GM23338 (cell line): ENCODE results near the gene BCKDHA. TPM values are rescaled to one million over a fixed set of nuclear protein-coding genes. Genes with fewer than 3 reads are reported as not detected.

Source experiments
- ATAC-seq: fragments of 200-7000 bp; cut with Tn5 transposase; 3 replicates; pipeline ENCODE4 v1.9.1; 2020
- DNase-seq: peaks from one replicate; pipeline ENCODE4 v3.0.0-alpha.2; 2015; ENCODE audit warnings: low spot score
- H2AFZ ChIP-seq: fragments of 200-600 bp; sonication (generic); 2 replicates; pipeline ENCODE4 v1.8.0; 2016; ENCODE audit warnings: antibody characterized with exemption, mild to moderate bottlenecking, moderate library complexity
- H3F3A ChIP-seq: fragments of 200-600 bp; sonication (generic); replicated peaks from 2 replicates; pipeline ENCODE4 v1.8.0; 2017; ENCODE audit warnings: antibody characterized with exemption, mixed run types, low read depth
- H3K27ac ChIP-seq: fragments of 200-600 bp; sonication (generic); 2 replicates; pipeline ENCODE4 v1.6.1; 2016; ENCODE audit warnings: low read depth
- H3K27me3 ChIP-seq: fragments of 200-600 bp; sonication (generic); 2 replicates; pipeline ENCODE4 v1.8.0; 2016; ENCODE audit warnings: mild to moderate bottlenecking, mixed run types, moderate library complexity; ENCODE audit not compliant: insufficient read depth
- H3K36me3 ChIP-seq: fragments of 200-600 bp; sonication (generic); 2 replicates; pipeline ENCODE4 v1.8.0; 2016; ENCODE audit warnings: mild to moderate bottlenecking; ENCODE audit not compliant: insufficient read depth
- H3K4me1 ChIP-seq: fragments of 200-600 bp; sonication (generic); 2 replicates; pipeline ENCODE4 v1.8.0; 2016; ENCODE audit warnings: mild to moderate bottlenecking, moderate library complexity; ENCODE audit not compliant: insufficient read depth
- H3K4me2 ChIP-seq: fragments of 200-600 bp; sonication (generic); 2 replicates; pipeline ENCODE4 v1.7.1; 2017; ENCODE audit warnings: mixed run types
- H3K4me3 ChIP-seq: fragments of 200-600 bp; sonication (generic); 2 replicates; pipeline ENCODE4 v1.6.1; 2016; ENCODE audit warnings: mixed run types
- H3K79me2 ChIP-seq: fragments of 200-600 bp; sonication (generic); replicated peaks from 2 replicates; pipeline ENCODE4 v1.8.0; 2017; ENCODE audit warnings: mild to moderate bottlenecking; ENCODE audit not compliant: insufficient read depth
- H3K9me2 ChIP-seq: fragments of 200-600 bp; sonication (generic); 2 replicates; pipeline ENCODE4 v1.8.0; 2017; ENCODE audit not compliant: insufficient read depth
- H4K20me1 ChIP-seq: fragments of 200-600 bp; sonication (generic); replicated peaks from 2 replicates; pipeline ENCODE4 v1.8.0; 2017; ENCODE audit warnings: mild to moderate bottlenecking; ENCODE audit not compliant: insufficient read depth
- H3K27ac Mint-ChIP-seq: 2 replicates; pipeline ENCODE4 v1.8.0; 2020; ENCODE audit warnings: inconsistent platforms, mild to moderate bottlenecking, moderate library complexity, mixed read lengths
- H3K27me3 Mint-ChIP-seq: 3 replicates; pipeline ENCODE4 v1.8.0; 2022; ENCODE audit warnings: low read depth, mild to moderate bottlenecking, moderate library complexity, mixed read lengths, inconsistent platforms; ENCODE audit not compliant: insufficient read depth, poor library complexity
- H3K36me3 Mint-ChIP-seq: 3 replicates; pipeline ENCODE4 v1.8.0; 2021; ENCODE audit warnings: low read depth, mild to moderate bottlenecking, inconsistent platforms, moderate library complexity, mixed read lengths
- H3K4me1 Mint-ChIP-seq: 3 replicates; pipeline ENCODE4 v1.8.0; 2020; ENCODE audit warnings: mild to moderate bottlenecking, inconsistent platforms, mixed read lengths
- H3K4me3 Mint-ChIP-seq: 3 replicates; pipeline ENCODE4 v1.8.0; 2021; ENCODE audit warnings: moderate library complexity, mild to moderate bottlenecking, inconsistent platforms, mixed read lengths
- H3K9me3 Mint-ChIP-seq: 3 replicates; pipeline ENCODE4 v1.8.0; 2020; ENCODE audit warnings: moderate library complexity, mild to moderate bottlenecking, inconsistent platforms, mixed read lengths
- CREB1 ChIP-seq: fragments of 250-450 bp; sonication (Bioruptor Pico); IDR thresholded peaks from 2 replicates; pipeline ENCODE4 v1.5.0; 2020; ENCODE audit warnings: low read depth, mild to moderate bottlenecking, moderate library complexity
- EZH2 ChIP-seq: fragments of 200-600 bp; sonication (generic); IDR thresholded peaks from one replicate; pipeline ENCODE4 v1.8.0; 2017; ENCODE audit warnings: antibody characterized with exemption, mild to moderate bottlenecking, low read depth; ENCODE audit not compliant: unreplicated experiment
- EZH2phosphoT487 ChIP-seq: fragments of 200-600 bp; sonication (generic); IDR thresholded peaks from one replicate; pipeline ENCODE4 v1.8.1; 2018; ENCODE audit warnings: antibody characterized with exemption; ENCODE audit not compliant: unreplicated experiment
- POLR2AphosphoS5 ChIP-seq: IDR thresholded peaks from 2 replicates; pipeline ENCODE4 v1.6.1; 2016; ENCODE audit warnings: antibody characterized with exemption, low read depth
- STAT1 ChIP-seq: IDR thresholded peaks from one replicate; pipeline ENCODE4 v1.6.1; 2016; ENCODE audit warnings: antibody characterized with exemption; ENCODE audit not compliant: unreplicated experiment
- ZNF114 ChIP-seq: fragments of 250-450 bp; sonication (Bioruptor Pico); IDR thresholded peaks from 2 replicates; pipeline ENCODE4 v1.5.0; 2020; ENCODE audit warnings: mild to moderate bottlenecking, moderate library complexity
- ZNF331 ChIP-seq: fragments of 250-450 bp; sonication (Bioruptor Pico); IDR thresholded peaks from 2 replicates; pipeline ENCODE4 v1.5.0; 2020; ENCODE audit warnings: low read depth, mild to moderate bottlenecking, moderate library complexity
- polyA plus RNA-seq: library from polyadenylated mRNA; unstranded; fragments of >200 nt; fragmentation: Nextera tagmentation; extraction: Ambion mirVana; gene quantifications from 2 replicates; pipeline ENCODE4 v1.2.1, GENCODE V29; 2016
- total RNA-seq: library from RNA; depleted of rRNA; stranded (reverse); fragments of >200 nt; shearing (Covaris generic); gene quantifications from 2 replicates; pipeline ENCODE4 v1.2.3, GENCODE V29; 2014
- TF ChIP-seq, protein P1 (sequence below): fragments of 250-450 bp; sonication (Bioruptor Pico); IDR thresholded peaks from 2 replicates; pipeline ENCODE4 v1.5.0; 2020; ENCODE audit warnings: mild to moderate bottlenecking, moderate library complexity
- TF ChIP-seq, protein P2 (sequence below): IDR thresholded peaks from 2 replicates; pipeline ENCODE4 v1.6.1; 2016; ENCODE audit warnings: antibody characterized with exemption

The BCKDHA gene
- total and polyA plus RNA-seq, 2 experiments from 2014 or later, result 15.0 to 42.4 TPM

DNA sequence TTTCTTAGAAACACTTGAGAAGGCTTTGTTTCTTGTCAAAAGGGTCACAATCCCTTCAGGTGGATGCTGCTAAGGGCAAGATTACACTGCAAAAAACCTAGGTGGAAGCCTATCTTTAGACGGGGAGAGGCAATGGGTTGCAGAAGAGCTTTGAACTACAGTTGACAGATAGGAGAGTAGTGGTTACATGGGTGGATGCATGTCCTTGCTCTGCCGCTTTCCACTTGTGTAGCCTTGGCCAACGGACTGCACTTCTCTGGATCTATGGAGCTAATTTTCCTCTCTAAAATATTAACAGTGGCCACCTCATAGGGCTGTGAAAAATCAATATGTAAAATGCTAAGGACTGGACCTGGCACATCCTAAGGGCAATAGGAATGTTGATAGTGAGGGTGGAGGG, 980 bp downstream of the BCKDHA start:
- Histone ChIP-seq H4K20me1 (peaks cover 3% of the 10 kb centered on the region), H3K4me3 (peak overlapping the region; percentile 80), H3F3A (no peaks in the 10 kb centered on the region), H3K79me2 (peaks cover 35% of the 10 kb centered on the region), H3K27me3 (no peaks in the 10 kb centered on the region), H2AFZ (no peak overlapping the region), H3K4me2 (peak overlapping the region; percentile 83), H3K4me1 (peaks cover 12% of the 10 kb centered on the region; the same call in 1 of the 2 replicates), H3K9me2 (no peaks in the 10 kb centered on the region), H3K27ac (no peak overlapping the region), H3K36me3 (no peaks in the 10 kb centered on the region)
- H3K27ac Mint-ChIP-seq, result 0 out of 2 replicates have a peak overlapping the region, but pooled peaks have one; percentile 100
- peaks cover 9% of the 10 kb centered on the region for H3K36me3 Mint-ChIP-seq
- peak overlapping the region; percentile 98 for H3K4me3 Mint-ChIP-seq
- DNase-seq, result no peak
- H3K4me1 Mint-ChIP-seq, result peaks cover 19% of the 10 kb centered on the region
- TF ChIP-seq, protein P1, sequence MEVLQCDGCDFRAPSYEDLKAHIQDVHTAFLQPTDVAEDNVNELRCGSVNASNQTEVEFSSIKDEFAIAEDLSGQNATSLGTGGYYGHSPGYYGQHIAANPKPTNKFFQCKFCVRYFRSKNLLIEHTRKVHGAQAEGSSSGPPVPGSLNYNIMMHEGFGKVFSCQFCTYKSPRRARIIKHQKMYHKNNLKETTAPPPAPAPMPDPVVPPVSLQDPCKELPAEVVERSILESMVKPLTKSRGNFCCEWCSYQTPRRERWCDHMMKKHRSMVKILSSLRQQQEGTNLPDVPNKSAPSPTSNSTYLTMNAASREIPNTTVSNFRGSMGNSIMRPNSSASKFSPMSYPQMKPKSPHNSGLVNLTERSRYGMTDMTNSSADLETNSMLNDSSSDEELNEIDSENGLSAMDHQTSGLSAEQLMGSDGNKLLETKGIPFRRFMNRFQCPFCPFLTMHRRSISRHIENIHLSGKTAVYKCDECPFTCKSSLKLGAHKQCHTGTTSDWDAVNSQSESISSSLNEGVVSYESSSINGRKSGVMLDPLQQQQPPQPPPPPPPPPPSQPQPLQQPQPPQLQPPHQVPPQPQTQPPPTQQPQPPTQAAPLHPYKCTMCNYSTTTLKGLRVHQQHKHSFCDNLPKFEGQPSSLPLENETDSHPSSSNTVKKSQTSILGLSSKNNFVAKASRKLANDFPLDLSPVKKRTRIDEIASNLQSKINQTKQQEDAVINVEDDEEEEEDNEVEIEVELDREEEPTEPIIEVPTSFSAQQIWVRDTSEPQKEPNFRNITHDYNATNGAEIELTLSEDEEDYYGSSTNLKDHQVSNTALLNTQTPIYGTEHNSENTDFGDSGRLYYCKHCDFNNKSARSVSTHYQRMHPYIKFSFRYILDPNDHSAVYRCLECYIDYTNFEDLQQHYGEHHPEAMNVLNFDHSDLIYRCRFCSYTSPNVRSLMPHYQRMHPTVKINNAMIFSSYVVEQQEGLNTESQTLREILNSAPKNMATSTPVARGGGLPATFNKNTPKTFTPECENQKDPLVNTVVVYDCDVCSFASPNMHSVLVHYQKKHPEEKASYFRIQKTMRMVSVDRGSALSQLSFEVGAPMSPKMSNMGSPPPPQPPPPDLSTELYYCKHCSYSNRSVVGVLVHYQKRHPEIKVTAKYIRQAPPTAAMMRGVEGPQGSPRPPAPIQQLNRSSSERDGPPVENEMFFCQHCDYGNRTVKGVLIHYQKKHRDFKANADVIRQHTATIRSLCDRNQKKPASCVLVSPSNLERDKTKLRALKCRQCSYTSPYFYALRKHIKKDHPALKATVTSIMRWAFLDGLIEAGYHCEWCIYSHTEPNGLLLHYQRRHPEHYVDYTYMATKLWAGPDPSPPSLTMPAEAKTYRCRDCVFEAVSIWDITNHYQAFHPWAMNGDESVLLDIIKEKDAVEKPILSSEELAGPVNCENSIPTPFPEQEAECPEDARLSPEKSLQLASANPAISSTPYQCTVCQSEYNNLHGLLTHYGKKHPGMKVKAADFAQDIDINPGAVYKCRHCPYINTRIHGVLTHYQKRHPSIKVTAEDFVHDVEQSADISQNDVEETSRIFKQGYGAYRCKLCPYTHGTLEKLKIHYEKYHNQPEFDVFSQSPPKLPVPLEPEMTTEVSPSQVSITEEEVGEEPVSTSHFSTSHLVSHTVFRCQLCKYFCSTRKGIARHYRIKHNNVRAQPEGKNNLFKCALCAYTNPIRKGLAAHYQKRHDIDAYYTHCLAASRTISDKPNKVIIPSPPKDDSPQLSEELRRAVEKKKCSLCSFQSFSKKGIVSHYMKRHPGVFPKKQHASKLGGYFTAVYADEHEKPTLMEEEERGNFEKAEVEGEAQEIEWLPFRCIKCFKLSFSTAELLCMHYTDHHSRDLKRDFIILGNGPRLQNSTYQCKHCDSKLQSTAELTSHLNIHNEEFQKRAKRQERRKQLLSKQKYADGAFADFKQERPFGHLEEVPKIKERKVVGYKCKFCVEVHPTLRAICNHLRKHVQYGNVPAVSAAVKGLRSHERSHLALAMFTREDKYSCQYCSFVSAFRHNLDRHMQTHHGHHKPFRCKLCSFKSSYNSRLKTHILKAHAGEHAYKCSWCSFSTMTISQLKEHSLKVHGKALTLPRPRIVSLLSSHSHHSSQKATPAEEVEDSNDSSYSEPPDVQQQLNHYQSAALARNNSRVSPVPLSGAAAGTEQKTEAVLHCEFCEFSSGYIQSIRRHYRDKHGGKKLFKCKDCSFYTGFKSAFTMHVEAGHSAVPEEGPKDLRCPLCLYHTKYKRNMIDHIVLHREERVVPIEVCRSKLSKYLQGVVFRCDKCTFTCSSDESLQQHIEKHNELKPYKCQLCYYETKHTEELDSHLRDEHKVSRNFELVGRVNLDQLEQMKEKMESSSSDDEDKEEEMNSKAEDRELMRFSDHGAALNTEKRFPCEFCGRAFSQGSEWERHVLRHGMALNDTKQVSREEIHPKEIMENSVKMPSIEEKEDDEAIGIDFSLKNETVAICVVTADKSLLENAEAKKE (CRISPR knock-in tag), result no peak
- TF ChIP-seq STAT1 (no peak), ZNF331 (CRISPR knock-in tag) (no peak), EZH2 (no peak), EZH2phosphoT487 (no peak), CREB1 (CRISPR knock-in tag) (no peak), POLR2AphosphoS5 (no peak), ZNF114 (no peak)
- TF ChIP-seq, protein P2, sequence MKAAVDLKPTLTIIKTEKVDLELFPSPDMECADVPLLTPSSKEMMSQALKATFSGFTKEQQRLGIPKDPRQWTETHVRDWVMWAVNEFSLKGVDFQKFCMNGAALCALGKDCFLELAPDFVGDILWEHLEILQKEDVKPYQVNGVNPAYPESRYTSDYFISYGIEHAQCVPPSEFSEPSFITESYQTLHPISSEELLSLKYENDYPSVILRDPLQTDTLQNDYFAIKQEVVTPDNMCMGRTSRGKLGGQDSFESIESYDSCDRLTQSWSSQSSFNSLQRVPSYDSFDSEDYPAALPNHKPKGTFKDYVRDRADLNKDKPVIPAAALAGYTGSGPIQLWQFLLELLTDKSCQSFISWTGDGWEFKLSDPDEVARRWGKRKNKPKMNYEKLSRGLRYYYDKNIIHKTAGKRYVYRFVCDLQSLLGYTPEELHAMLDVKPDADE, result no peak
- ATAC-seq, result no peak
- H3K27me3 Mint-ChIP-seq, result peaks cover 6% of the 10 kb centered on the region
- H3K9me3 Mint-ChIP-seq, result no peaks in the 10 kb centered on the region
